ENCODE measurements around the gene NYAP2. TPM values are rescaled to one million over a fixed set of nuclear protein-coding genes. Genes with fewer than 3 reads are reported as not detected.

Gene NYAP2
- total RNA-seq, 2 experiments from 2014 or later, result 0.09 TPM; not detected in 1

DNA sequence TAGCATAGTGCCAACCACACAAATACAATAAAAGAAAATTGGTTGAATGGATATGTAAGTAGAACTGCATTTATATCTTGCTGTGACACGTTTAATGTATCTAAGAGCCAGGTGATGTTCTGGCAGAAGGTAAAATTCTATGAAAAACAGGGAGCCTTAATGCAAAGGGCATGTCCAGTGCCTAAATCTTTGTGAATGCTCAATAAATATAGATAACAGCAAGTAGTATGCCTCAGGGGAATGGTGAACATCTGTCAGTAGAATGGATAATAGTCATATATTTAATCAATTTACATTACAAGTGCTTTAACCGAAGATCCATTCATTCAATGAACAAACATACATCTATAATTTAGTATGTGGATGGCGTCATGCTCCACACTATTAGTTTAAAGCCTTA, 43.7 kb upstream of the NYAP2 start:
- DNase-seq (ENCODE audit: low spot score), result no peak
- TF ChIP-seq CTCF (conservative IDR thresholded peaks at IDR 0.05; ENCODE audit: low read length) (no peak), EZH2phosphoT487 (IDR thresholded peaks at IDR 0.05; ENCODE audit: borderline replicate concordance, low read depth, low read length) (no peak)
- BruUV-seq (replicated peaks), result no TSS peak
- ChIA-PET CTCF (ENCODE audit: unreplicated experiment) (no interaction called here), POLR2A (no interaction called here)
- no peak overlapping the region for H2AFZ ChIP-seq (ENCODE audit: low read length)
- no peak overlapping the region for H3K4me3 ChIP-seq (ENCODE audit: low read depth, low read length, poor library complexity, severe bottlenecking)
- H3K79me2 ChIP-seq (ENCODE audit: insufficient read depth, low read depth, low read length), result no peaks in the 10 kb centered on the region
- no peaks in the 10 kb centered on the region for H3K36me3 ChIP-seq (ENCODE audit: insufficient read depth, low read length)
- H3K9me3 ChIP-seq (ENCODE audit: low read length), result no peaks in the 10 kb centered on the region
- no peaks in the 10 kb centered on the region for H4K20me1 ChIP-seq (ENCODE audit: insufficient read depth, low read length)
- H3K27ac ChIP-seq (ENCODE audit: low read depth, low read length, poor library complexity, severe bottlenecking), result no peak overlapping the region
- no peak overlapping the region for H3K4me2 ChIP-seq (ENCODE audit: low read length)
- H3K4me1 ChIP-seq (ENCODE audit: insufficient read depth, low read length, poor library complexity, severe bottlenecking), result no peaks in the 10 kb centered on the region
- intact Hi-C loops (cut with micrococcal nuclease; ENCODE audit: unreplicated experiment), result no loop called here
- no peaks in the 10 kb centered on the region for H3K9me2 ChIP-seq (ENCODE audit: insufficient read depth, low read length)

GRCh38 chr2:225366731-225367130, 32.8 kb upstream of the NYAP2 start:
- no peak overlapping the region for H3K4me3 ChIP-seq (ENCODE audit: low read depth, low read length, poor library complexity, severe bottlenecking)
- H3K4me1 ChIP-seq (ENCODE audit: insufficient read depth, low read length, poor library complexity, severe bottlenecking), result no peaks in the 10 kb centered on the region
- BruUV-seq (replicated peaks), result no TSS peak
- CTCF ChIA-PET (ENCODE audit: unreplicated experiment), result no interaction called here
- H3K27ac ChIP-seq (ENCODE audit: low read depth, low read length, poor library complexity, severe bottlenecking), result no peak overlapping the region
- no peak for TF ChIP-seq EZH2phosphoT487 (IDR thresholded peaks at IDR 0.05; ENCODE audit: borderline replicate concordance, low read depth, low read length)
- TF ChIP-seq CTCF (conservative IDR thresholded peaks at IDR 0.05; ENCODE audit: low read length), result no peak
- no peaks in the 10 kb centered on the region for H3K36me3 ChIP-seq (ENCODE audit: insufficient read depth, low read length)
- POLR2A ChIA-PET, result no interaction called here
- H2AFZ ChIP-seq (ENCODE audit: low read length), result no peak overlapping the region
- no peak for DNase-seq (ENCODE audit: low spot score)
- H3K9me2 ChIP-seq (ENCODE audit: insufficient read depth, low read length), result no peaks in the 10 kb centered on the region
- no peaks in the 10 kb centered on the region for H4K20me1 ChIP-seq (ENCODE audit: insufficient read depth, low read length)
- no peak overlapping the region for H3K4me2 ChIP-seq (ENCODE audit: low read length)
- H3K9me3 ChIP-seq (ENCODE audit: low read length), result no peaks in the 10 kb centered on the region
- no peaks in the 10 kb centered on the region for H3K79me2 ChIP-seq (ENCODE audit: insufficient read depth, low read depth, low read length)
- intact Hi-C loops (cut with micrococcal nuclease; ENCODE audit: unreplicated experiment), result no loop called here

DNA sequence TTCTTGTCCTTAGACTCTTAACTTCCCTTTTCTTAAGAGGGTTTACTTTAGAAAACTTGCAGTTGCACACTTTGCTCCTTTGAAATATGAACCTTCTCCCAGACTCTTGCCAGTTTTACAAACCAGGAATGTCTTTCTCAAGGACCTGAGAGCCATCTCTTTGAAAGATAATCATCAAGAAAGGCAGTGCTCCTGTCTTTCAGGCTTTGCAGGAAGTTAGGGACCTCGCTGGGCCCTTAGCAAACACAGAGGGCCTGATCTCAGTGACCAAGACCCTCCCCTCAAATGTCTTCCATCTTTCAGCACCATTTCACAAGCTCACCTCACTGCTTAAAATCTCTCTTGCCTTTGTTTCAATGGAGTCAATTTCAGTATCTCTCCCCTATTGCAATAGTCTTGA, 32.0 kb upstream of the NYAP2 start:
- no peak for DNase-seq (ENCODE audit: low spot score)
- H2AFZ ChIP-seq (ENCODE audit: low read length), result no peak overlapping the region
- H3K4me2 ChIP-seq (ENCODE audit: low read length), result no peak overlapping the region
- no peak overlapping the region for H3K27ac ChIP-seq (ENCODE audit: low read depth, low read length, poor library complexity, severe bottlenecking)
- intact Hi-C loops (cut with micrococcal nuclease; ENCODE audit: unreplicated experiment), result no loop called here
- H3K4me3 ChIP-seq (ENCODE audit: low read depth, low read length, poor library complexity, severe bottlenecking), result no peak overlapping the region
- POLR2A ChIA-PET, result no interaction called here
- CTCF ChIA-PET (ENCODE audit: unreplicated experiment), result no interaction called here
- H4K20me1 ChIP-seq (ENCODE audit: insufficient read depth, low read length), result no peaks in the 10 kb centered on the region
- no TSS peak for BruUV-seq (replicated peaks)
- no peaks in the 10 kb centered on the region for H3K4me1 ChIP-seq (ENCODE audit: insufficient read depth, low read length, poor library complexity, severe bottlenecking)
- no peaks in the 10 kb centered on the region for H3K9me3 ChIP-seq (ENCODE audit: low read length)
- no peaks in the 10 kb centered on the region for H3K9me2 ChIP-seq (ENCODE audit: insufficient read depth, low read length)
- no peaks in the 10 kb centered on the region for H3K79me2 ChIP-seq (ENCODE audit: insufficient read depth, low read depth, low read length)
- H3K36me3 ChIP-seq (ENCODE audit: insufficient read depth, low read length), result no peaks in the 10 kb centered on the region
- no peak for TF ChIP-seq CTCF (conservative IDR thresholded peaks at IDR 0.05; ENCODE audit: low read length)
- TF ChIP-seq EZH2phosphoT487 (IDR thresholded peaks at IDR 0.05; ENCODE audit: borderline replicate concordance, low read depth, low read length), result no peak

Data from OCI-LY7 (cell line).